ENCODE data around the gene GSTM4. TPM values are rescaled to one million over a fixed set of nuclear protein-coding genes. Genes with fewer than 3 reads are reported as not detected.
A peak's percentile ranks its signal among the peaks of the same experiment; 100 is the strongest.

The GSTM4 gene
- total RNA-seq, 1 experiment from 2014 or later, result 0.13 TPM

- no peak for DNase-seq (ENCODE audit: low read depth)
These were observed 31.5 kb upstream of the GSTM4 start for GRCh38 chr1:109624201-109625010.

DNA sequence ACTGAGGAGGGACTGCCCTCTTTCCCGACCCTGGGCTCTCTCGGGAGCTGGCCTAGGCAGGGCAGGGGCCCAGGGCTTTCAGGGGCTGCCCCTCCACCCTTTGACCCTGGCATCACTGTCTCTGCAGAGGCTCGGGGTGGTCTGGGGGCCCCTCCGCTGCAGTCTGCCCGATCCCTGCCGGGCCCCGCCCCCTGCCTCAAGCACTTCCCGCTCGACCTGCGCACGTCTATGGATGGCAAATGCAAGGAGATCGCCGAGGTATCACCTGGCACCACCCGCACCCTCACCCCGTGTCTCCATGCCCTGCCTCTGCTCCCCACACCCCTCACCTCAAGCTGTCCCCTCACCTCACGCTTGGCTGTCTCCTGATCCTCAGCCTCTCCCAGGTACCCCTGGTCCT lies 30.7 kb upstream of the GSTM4 start:
- no peak for DNase-seq (ENCODE audit: low read depth)

GRCh38 chr1:109625601-109626560 lies 30.0 kb upstream of the GSTM4 start:
- DNase-seq (ENCODE audit: low read depth), result no peak

DNA sequence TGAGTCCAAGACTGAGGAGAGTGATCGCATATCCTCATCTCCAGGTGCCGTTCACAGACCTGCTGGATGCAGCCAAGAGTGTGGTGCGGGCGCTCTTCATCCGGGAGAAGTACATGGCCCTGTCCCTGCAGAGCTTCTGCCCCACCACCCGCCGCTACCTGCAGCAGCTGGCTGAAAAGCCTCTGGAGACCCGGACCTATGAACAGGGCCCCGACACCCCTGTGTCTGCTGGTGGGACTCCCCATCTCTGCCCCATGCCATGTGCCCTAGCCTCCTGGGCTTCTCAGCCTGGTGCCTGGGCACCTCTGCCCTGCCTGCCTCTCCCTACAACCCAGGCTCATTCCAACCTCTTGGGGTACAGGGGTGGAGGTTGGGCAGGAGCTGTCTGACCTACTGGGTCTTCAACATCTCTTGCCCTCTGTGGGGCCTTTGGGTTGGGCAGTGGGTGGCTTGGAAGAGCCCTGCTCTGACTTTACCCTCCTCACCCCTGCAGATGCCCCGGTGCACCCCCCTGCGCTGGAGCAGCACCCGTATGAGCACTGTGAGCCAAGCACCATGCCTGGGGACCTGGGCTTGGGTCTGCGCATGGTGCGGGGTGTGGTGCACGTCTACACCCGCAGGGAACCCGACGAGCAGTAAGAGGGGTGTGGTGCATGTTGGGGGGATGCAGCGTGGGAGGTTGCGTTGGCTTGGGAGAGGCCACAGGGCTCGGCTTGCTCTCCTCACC lies 29.1 kb upstream of the GSTM4 start:
- DNase-seq (ENCODE audit: low read depth), result no peak

DNA sequence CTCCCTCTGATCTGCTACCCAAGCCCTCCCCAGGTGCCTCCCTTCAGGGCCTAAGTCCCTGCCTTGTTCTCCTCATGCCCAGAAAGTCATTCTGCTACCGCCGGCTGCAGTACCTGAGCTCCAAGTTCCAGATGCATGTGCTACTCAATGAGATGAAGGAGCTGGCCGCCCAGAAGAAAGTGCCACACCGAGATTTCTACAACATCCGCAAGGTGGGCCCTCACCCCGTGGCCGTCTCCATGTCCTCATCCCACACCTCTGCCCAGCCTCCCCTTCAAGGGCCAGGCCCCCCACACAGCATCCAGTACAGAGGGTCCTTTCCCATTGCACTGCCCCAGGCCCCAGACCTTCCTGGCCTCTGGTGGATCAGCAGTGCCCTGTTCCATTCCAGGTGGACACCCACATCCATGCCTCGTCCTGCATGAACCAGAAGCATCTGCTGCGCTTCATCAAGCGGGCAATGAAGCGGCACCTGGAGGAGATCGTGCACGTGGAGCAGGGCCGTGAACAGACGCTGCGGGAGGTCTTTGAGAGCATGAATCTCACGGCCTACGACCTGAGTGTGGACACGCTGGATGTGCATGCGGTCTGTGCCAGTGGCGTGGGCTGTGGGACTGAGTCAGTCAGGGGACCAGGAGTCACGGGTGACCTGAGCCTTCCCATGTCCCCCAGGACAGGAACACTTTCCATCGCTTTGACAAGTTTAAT lies 28.1 kb upstream of the GSTM4 start:
- no peak for DNase-seq (ENCODE audit: low read depth)

- peak; percentile 68 for DNase-seq (ENCODE audit: low read depth)
These were observed 27.2 kb upstream of the GSTM4 start for GRCh38 chr1:109628540-109629321.

DNA sequence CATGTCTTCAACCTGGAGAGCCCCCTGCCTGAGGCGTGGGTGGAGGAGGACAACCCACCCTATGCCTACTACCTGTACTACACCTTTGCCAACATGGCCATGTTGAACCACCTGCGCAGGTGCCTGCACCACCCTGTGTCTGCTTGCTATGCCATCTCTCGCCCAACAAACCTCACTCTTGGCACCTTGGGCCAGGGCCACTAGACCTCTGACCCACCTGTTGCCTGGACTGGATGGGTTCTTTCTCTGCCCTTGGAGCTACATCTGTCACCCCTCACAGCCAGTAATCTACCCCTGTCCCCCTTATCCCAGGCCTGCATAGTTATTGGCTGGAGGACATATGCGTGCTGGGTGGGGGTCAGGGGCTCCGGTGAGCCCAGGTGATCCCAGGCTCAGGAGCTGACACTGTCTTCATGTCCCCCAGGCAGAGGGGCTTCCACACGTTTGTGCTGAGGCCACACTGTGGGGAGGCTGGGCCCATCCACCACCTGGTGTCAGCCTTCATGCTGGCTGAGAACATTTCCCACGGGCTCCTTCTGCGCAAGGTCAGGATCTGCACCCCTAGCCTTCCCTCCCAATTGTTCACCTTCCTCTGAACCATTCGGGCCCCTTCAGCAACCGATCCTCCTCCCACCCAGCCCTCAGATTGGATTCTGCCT lies 26.4 kb upstream of the GSTM4 start:
- no peak for DNase-seq (ENCODE audit: low read depth)

GRCh38 chr1:109630081-109630897 lies 25.6 kb upstream of the GSTM4 start:
- no peak for DNase-seq (ENCODE audit: low read depth)

DNA sequence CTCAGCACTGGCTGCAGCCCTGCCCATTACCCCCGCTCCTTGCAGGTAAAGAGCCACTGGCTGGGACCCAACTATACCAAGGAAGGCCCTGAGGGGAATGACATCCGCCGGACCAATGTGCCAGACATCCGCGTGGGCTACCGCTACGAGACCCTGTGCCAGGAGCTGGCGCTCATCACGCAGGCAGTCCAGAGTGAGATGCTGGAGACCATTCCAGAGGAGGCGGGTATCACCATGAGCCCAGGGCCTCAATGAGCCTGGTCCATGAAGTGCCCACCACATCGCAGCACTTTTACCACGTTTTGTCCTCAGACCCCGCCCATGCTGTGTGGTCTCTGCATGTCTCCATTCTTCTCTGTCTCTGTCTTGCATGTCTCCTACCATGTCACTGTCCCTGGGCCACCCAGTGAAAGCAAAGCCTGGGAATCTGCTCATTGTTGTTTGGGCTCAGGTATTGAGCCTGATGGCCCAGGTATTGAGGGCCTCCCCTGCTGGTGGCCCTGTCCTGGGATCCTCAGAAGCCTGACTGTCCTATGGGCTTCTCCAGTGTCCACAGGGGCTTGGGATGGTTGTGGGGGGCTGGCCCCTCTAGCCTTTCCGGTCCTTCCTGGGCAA lies 24.9 kb upstream of the GSTM4 start:
- no peak for DNase-seq (ENCODE audit: low read depth)

- no peak for DNase-seq (ENCODE audit: low read depth)
These were observed 24.1 kb upstream of the GSTM4 start for GRCh38 chr1:109631513-109632505.

- no peak for DNase-seq (ENCODE audit: low read depth)
These were observed 23.1 kb upstream of the GSTM4 start for GRCh38 chr1:109632671-109633346.

DNA sequence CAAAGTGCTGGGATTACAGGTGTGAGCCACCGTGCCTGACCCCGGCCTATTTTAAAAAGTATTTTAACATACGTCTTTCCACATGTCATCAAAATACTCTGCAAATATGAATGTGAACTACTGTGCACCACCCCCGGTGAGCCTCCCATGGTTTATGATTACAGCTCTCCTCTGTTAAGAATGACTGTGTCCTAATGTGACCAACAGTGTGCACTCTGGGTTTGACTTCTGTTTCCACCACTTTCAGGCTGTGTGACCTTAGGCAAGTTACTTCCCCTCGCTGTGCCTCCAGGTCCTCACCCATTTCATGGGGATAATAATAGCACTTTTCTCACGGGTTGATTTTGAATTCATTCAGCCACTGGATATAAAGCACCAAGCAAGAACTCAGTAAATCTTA lies 21.6 kb upstream of the GSTM4 start:
- DNase-seq (ENCODE audit: low read depth), result no peak

GRCh38 chr1:109634771-109635750 lies 20.8 kb upstream of the GSTM4 start:
- no peak for DNase-seq (ENCODE audit: low read depth)

- DNase-seq (ENCODE audit: low read depth), result no peak
These were observed 20.1 kb upstream of the GSTM4 start for GRCh38 chr1:109635862-109636200.

DNA sequence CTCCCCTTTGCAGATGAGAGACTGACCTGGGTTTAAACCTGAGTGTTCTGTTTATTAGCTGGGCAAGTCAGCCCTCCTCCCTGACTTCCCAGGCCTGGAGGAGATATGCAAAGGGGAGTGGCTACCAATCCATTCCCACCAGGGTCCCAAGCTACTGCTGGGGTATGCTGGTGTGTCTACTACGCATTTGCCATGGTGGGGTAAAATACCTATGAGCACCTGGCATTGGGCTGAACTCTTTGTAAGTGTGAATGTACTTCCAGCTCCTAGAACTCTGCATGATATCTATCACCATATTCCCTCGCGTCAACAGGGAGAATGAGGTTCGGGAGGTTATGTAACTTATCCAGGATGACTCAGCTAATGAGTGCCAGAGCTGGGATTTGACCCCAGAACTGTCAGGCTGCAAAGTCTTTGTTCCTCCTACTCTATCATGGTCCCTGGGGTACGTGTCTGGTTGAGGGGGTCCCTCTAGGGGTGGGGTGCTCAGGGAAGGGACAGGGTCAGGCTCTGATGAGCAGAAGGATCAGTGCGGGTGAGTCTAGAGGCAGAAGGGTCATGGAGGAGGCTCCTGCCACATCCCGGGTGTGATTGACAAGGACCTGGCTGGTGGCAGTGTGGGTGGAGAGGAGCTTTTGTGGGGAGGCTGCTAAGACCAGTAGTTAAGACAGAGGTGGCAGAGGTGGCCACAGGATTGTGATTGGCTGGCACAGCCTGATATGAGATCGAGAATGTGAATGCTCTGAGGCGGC lies 19.5 kb upstream of the GSTM4 start:
- DNase-seq (ENCODE audit: low read depth), result peak; percentile 51

Data from HT1080 (cell line).